Mesendoderm (in vitro differentiated cells): ENCODE measurements around the gene PARD3B.
A peak's percentile ranks its signal among the peaks of the same experiment; 100 is the strongest.
"Not testable (repeated sequence)": the region's sequence is repeated elsewhere in the genome, so short reads cannot be mapped to it uniquely, and the experiment has no call there.

ENCODE experiments used
- DNase-seq: peaks from one replicate; pipeline ENCODE4 v3.0.0; 2013
- H2AK5ac ChIP-seq: 2 replicates; pipeline ENCODE4 v1.6.1; 2013; ENCODE audit warnings: low read length, inconsistent platforms
- H2BK120ac ChIP-seq: 2 replicates; pipeline ENCODE4 v1.6.1; 2013; ENCODE audit warnings: low read depth, mild to moderate bottlenecking, low read length, moderate library complexity, mixed read lengths
- H2BK15ac ChIP-seq: replicated peaks from 2 replicates; pipeline ENCODE4 v1.6.1; 2013; ENCODE audit warnings: low read depth, mild to moderate bottlenecking, moderate library complexity
- H2BK5ac ChIP-seq: 2 replicates; pipeline ENCODE4 v1.6.1; 2013; ENCODE audit warnings: low read length, inconsistent platforms
- H3K18ac ChIP-seq: 2 replicates; pipeline ENCODE4 v1.6.1; 2013; ENCODE audit warnings: mild to moderate bottlenecking, low read length, mixed read lengths
- H3K23ac ChIP-seq: one replicate; pipeline ENCODE4 v1.6.1; 2013; ENCODE audit warnings: low read length
- H3K27ac ChIP-seq: 2 replicates; pipeline ENCODE4 v1.5.1; 2013; ENCODE audit warnings: low read depth, mild to moderate bottlenecking, inconsistent platforms, low read length, moderate library complexity
- H3K27me3 ChIP-seq: 2 replicates; pipeline ENCODE4 v1.6.1; 2013; ENCODE audit warnings: low read length, control low read depth, mild to moderate bottlenecking, inconsistent platforms; ENCODE audit not compliant: insufficient read depth, poor library complexity
- H3K36me3 ChIP-seq: 2 replicates; pipeline ENCODE4 v1.6.1; 2013; ENCODE audit warnings: low read length, inconsistent platforms; ENCODE audit not compliant: control insufficient read depth, insufficient read depth
- H3K4ac ChIP-seq: one replicate; pipeline ENCODE4 v1.6.1; 2013; ENCODE audit warnings: low read depth, mild to moderate bottlenecking, low read length, moderate library complexity
- H3K4me1 ChIP-seq: 2 replicates; pipeline ENCODE4 v1.6.1; 2013; ENCODE audit warnings: low read depth, low read length, inconsistent platforms; ENCODE audit not compliant: control insufficient read depth
- H3K4me2 ChIP-seq: 2 replicates; pipeline ENCODE4 v1.6.1; 2013; ENCODE audit warnings: low read length
- H3K4me3 ChIP-seq: 2 replicates; pipeline ENCODE4 v1.5.1; 2013; ENCODE audit warnings: mild to moderate bottlenecking, low read length
- H3K56ac ChIP-seq: one replicate; pipeline ENCODE4 v1.6.1; 2013; ENCODE audit warnings: low read length
- H3K79me1 ChIP-seq: 2 replicates; pipeline ENCODE4 v1.6.1; 2013; ENCODE audit warnings: low read length, inconsistent platforms
- H3K79me2 ChIP-seq: 2 replicates; pipeline ENCODE4 v1.6.1; 2013; ENCODE audit warnings: mild to moderate bottlenecking, low read length; ENCODE audit not compliant: control insufficient read depth, insufficient read depth
- H3K9ac ChIP-seq: 2 replicates; pipeline ENCODE4 v1.6.1; 2013; ENCODE audit warnings: low read length, inconsistent platforms
- H4K5ac ChIP-seq: one replicate; pipeline ENCODE4 v1.6.1; 2013; ENCODE audit warnings: low read length
- H4K8ac ChIP-seq: one replicate; pipeline ENCODE4 v1.6.1; 2013; ENCODE audit warnings: low read depth, mild to moderate bottlenecking, control low read depth, low read length, moderate library complexity
- WGBS: extraction: QIAGEN DNeasy Blood & Tissue Kit; methylation state at CpG from one replicate; pipeline ENCODE4 v1.1.7; 2013; ENCODE audit warnings: low lambda C conversion rate, missing lambda C conversion rate; ENCODE audit not compliant: insufficient coverage; ENCODE audit errors: extremely low coverage; 5-methylcytosine and 5-hydroxymethylcytosine counted together

PARD3B gene

DNA sequence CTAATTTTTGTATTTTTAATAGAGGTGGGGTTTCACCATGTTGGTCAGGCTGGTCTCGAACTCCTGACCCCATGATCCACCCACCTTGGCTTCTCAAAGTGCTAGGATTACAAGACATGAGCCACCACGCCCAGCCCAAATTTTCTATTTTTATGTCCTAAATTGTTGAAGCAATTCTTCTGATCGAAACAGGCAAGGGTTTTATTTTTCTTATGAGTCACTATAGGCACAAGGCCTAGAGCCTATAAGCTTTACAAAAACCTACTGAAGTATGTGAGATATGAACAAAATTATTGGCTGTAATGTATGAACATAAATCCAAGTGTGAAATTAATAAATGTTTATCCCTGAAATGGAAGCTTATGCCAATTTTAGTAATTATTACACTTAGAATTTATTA, 672.8 kb downstream of the PARD3B start:
- no peak overlapping the region for H2BK5ac ChIP-seq
- H3K9ac ChIP-seq: no peak overlapping the region
- H3K18ac ChIP-seq: no peak overlapping the region
- no peak overlapping the region for H3K4ac ChIP-seq
- H3K4me3 ChIP-seq: no peak overlapping the region
- no peaks in the 10 kb centered on the region for H3K79me1 ChIP-seq
- H3K4me2 ChIP-seq: no peak overlapping the region
- no peaks in the 10 kb centered on the region for H3K79me2 ChIP-seq
- H2BK15ac ChIP-seq: no peak overlapping the region
- H3K23ac ChIP-seq: no peak overlapping the region
- no CpG with 5 or more reads among the region's 3 CpGs for WGBS
- H3K27me3 ChIP-seq: no peaks in the 10 kb centered on the region
- no peak overlapping the region for H2AK5ac ChIP-seq
- no peak overlapping the region for H3K27ac ChIP-seq
- H3K56ac ChIP-seq: no peak overlapping the region
- no peaks in the 10 kb centered on the region for H3K36me3 ChIP-seq
- H4K5ac ChIP-seq: no peak overlapping the region
- DNase-seq: no peak
- no peak overlapping the region for H2BK120ac ChIP-seq
- H4K8ac ChIP-seq: no peak overlapping the region
- H3K4me1 ChIP-seq: no peaks in the 10 kb centered on the region

DNA sequence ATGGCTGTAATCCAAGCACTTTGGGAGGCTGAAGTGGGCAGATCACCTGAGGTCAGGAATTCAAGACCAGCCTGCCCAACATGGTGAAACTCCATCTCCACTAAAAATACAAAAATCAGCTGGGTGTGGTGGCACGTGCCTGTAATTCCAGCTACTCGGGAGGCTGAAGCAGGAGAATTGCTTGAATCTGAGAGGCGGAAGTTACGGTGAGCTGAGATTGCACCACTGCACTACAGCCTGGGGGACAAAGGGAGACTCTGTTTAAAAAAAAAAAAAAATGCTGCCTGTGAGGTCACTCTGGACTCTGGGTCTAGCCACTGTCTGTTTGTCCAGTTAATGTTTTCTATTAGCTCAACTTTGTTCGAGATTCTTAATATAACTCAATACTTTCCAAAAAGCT, 673.5 kb downstream of the PARD3B start:
- not testable (repeated sequence) for H3K18ac ChIP-seq, H3K23ac ChIP-seq, H3K27me3 ChIP-seq, H3K79me2 ChIP-seq, H4K5ac ChIP-seq, H4K8ac ChIP-seq, DNase-seq, H2AK5ac ChIP-seq, H2BK5ac ChIP-seq, H3K4me2 ChIP-seq, H3K56ac ChIP-seq, H3K4ac ChIP-seq, H3K4me3 ChIP-seq, H2BK15ac ChIP-seq, H3K79me1 ChIP-seq, H3K27ac ChIP-seq, H3K9ac ChIP-seq, H3K36me3 ChIP-seq, H3K4me1 ChIP-seq, H2BK120ac ChIP-seq
- WGBS: no CpG with 5 or more reads among the region's 5 CpGs

DNA sequence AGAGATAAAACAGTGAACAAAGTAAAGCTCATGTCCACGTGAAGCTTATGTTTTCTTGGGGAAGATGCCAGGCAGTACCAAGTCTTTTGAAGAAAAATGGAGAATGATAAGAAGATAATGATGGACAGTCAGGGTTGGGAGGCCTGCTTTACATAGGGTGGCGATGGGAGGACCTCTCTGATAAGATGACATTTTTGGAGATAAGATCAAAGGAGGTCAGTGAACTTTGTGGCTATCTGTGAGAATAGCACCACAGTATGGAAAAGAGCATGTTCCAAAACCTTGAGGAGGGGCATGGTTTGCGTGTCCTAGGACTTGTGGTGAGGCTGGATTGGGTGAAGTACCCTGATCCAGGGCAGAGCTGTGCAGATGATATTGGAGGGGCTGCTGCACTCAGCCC, 675.3 kb downstream of the PARD3B start:
- Histone ChIP-seq H2AK5ac (no peak overlapping the region), H3K79me2 (no peaks in the 10 kb centered on the region), H3K23ac (no peak overlapping the region), H3K27me3 (no peaks in the 10 kb centered on the region), H3K9ac (no peak overlapping the region), H3K36me3 (no peaks in the 10 kb centered on the region), H3K27ac (no peak overlapping the region), H2BK15ac (no peak overlapping the region), H3K56ac (no peak overlapping the region), H3K4me2 (no peak overlapping the region), H3K79me1 (no peaks in the 10 kb centered on the region), H3K4me3 (no peak overlapping the region), H3K18ac (no peak overlapping the region), H2BK120ac (no peak overlapping the region), H2BK5ac (no peak overlapping the region), H3K4ac (no peak overlapping the region), H4K8ac (no peak overlapping the region), H3K4me1 (no peaks in the 10 kb centered on the region), H4K5ac (no peak overlapping the region)
- DNase-seq: peak; percentile 22
- no CpG with 5 or more reads among the region's 3 CpGs for WGBS

DNA sequence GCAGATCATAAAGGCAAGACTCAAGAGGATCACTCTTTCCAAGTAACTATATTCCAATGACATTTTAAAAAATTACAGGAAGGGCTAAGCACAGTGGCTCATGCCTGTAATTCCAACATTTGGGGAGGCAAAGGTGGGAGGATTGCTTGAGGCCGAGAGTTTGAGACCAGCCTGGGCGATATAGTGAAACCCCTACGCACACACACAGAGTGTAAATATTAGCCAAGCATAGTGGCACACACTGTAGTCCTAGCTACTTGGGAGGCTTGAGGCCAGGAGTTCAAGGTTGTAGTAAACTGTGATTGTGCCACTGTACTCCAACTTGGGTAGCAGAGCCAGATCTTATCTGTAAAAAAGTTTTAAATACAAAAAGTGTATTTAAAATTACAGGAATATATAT, 686.8 kb downstream of the PARD3B start:
- Histone ChIP-seq H2BK120ac (no peak overlapping the region), H4K8ac (no peak overlapping the region), H3K27ac (no peak overlapping the region), H3K36me3 (no peaks in the 10 kb centered on the region), H3K27me3 (no peaks in the 10 kb centered on the region), H2AK5ac (no peak overlapping the region), H3K18ac (no peak overlapping the region), H3K9ac (no peak overlapping the region), H3K23ac (no peak overlapping the region), H3K56ac (no peak overlapping the region), H3K4me1 (no peaks in the 10 kb centered on the region), H3K4me2 (no peak overlapping the region), H2BK15ac (no peak overlapping the region), H3K4ac (no peak overlapping the region), H3K79me1 (no peaks in the 10 kb centered on the region), H3K79me2 (no peaks in the 10 kb centered on the region), H4K5ac (no peak overlapping the region), H2BK5ac (no peak overlapping the region), H3K4me3 (no peak overlapping the region)
- no peak for DNase-seq
- no CpG with 5 or more reads among the region's 3 CpGs for WGBS

DNA sequence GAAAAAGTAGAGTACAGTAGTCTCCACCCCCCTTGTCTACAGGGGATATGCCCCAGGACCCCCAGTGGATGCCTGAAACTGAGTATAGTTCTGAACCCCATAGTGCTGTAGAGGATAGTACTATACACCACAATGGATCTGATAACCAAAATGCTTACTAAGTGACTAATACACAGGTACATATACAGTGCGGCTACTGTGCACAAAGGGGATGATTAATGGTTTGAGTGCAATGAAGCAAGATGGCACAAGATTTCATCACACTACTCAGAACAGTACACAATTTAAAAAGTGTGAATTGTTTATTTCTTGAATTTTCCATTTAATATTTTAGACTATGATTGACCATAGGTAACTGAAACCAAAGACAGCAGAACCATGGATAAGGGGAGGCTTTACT, 690.2 kb downstream of the PARD3B start:
- no peaks in the 10 kb centered on the region for H3K27me3 ChIP-seq
- H3K56ac ChIP-seq: no peak overlapping the region
- H3K79me1 ChIP-seq: no peaks in the 10 kb centered on the region
- no peak overlapping the region for H3K4ac ChIP-seq
- H3K27ac ChIP-seq: no peak overlapping the region
- no peak overlapping the region for H2BK120ac ChIP-seq
- no peak overlapping the region for H2AK5ac ChIP-seq
- WGBS: no CpG with 5 or more reads among the region's 1 CpG
- no peak overlapping the region for H2BK15ac ChIP-seq
- no peak overlapping the region for H4K8ac ChIP-seq
- no peaks in the 10 kb centered on the region for H3K79me2 ChIP-seq
- H4K5ac ChIP-seq: no peak overlapping the region
- H3K36me3 ChIP-seq: no peaks in the 10 kb centered on the region
- no peak overlapping the region for H2BK5ac ChIP-seq
- no peaks in the 10 kb centered on the region for H3K4me1 ChIP-seq
- no peak overlapping the region for H3K4me2 ChIP-seq
- H3K23ac ChIP-seq: no peak overlapping the region
- H3K9ac ChIP-seq: no peak overlapping the region
- no peak overlapping the region for H3K18ac ChIP-seq
- no peak overlapping the region for H3K4me3 ChIP-seq
- DNase-seq: no peak

DNA sequence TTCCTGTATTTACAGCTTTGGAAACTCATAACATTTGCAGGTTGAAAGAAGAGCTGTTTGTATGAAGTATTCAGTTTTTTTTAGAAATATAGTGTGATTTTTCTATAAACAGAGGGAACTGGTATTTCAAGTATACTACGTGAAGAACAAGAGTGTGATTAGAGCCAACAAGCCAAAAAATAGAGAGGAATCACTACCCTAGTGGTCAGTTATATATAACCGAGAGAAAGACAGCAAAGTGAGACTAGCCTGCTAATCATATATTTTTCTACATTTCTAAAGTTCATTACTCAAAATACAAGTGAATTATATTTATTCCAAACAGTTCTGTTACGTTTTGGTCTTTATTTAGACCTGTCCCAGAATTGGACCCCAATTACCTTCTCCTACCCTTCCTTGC, 692.2 kb downstream of the PARD3B start:
- Histone ChIP-seq H3K4me1 (no peaks in the 10 kb centered on the region), H2BK15ac (no peak overlapping the region), H2BK5ac (no peak overlapping the region), H3K4ac (no peak overlapping the region), H3K4me3 (no peak overlapping the region), H3K56ac (no peak overlapping the region), H4K5ac (no peak overlapping the region), H3K9ac (no peak overlapping the region), H4K8ac (no peak overlapping the region), H3K79me1 (no peaks in the 10 kb centered on the region), H2BK120ac (no peak overlapping the region), H3K18ac (no peak overlapping the region), H3K27ac (no peak overlapping the region), H3K27me3 (no peaks in the 10 kb centered on the region), H2AK5ac (no peak overlapping the region), H3K79me2 (no peaks in the 10 kb centered on the region), H3K4me2 (no peak overlapping the region), H3K23ac (no peak overlapping the region), H3K36me3 (no peaks in the 10 kb centered on the region)
- WGBS: no CpG with 5 or more reads among the region's 3 CpGs
- no peak for DNase-seq
